OCI-LY1 (cell line): ENCODE data around the gene AOC3.

Experiments used
- H2AFZ ChIP-seq: fragments of 200-600 bp; sonication (generic), shearing (Covaris generic); 2 replicates; pipeline ENCODE4 v1.6.0; 2014; ENCODE audit warnings: antibody characterized with exemption, mild to moderate bottlenecking, low read length
- H3F3A ChIP-seq: fragments of 200-600 bp; sonication (generic), shearing (Covaris generic); 2 replicates; pipeline ENCODE4 v1.6.0; 2014; ENCODE audit warnings: mild to moderate bottlenecking, antibody characterized with exemption, low read length, moderate library complexity; ENCODE audit not compliant: insufficient read depth
- H3K27ac ChIP-seq: fragments of 200-600 bp; sonication (generic); 2 replicates; pipeline ENCODE4 v1.5.1; 2014; ENCODE audit warnings: low read length, mixed run types, mild to moderate bottlenecking, low read depth; ENCODE audit not compliant: poor library complexity, severe bottlenecking
- H3K27me3 ChIP-seq: fragments of 200-600 bp; sonication (generic); 2 replicates; pipeline ENCODE4 v1.6.0; 2014; ENCODE audit warnings: antibody characterized with exemption, mild to moderate bottlenecking, low read length, moderate library complexity; ENCODE audit not compliant: insufficient read depth
- H3K36me3 ChIP-seq: fragments of 200-600 bp; sonication (generic); 2 replicates; pipeline ENCODE4 v1.6.1; 2014; ENCODE audit warnings: mild to moderate bottlenecking, antibody characterized with exemption, low read length, moderate library complexity, mixed read lengths; ENCODE audit not compliant: insufficient read depth
- H3K4me1 ChIP-seq: fragments of 200-600 bp; sonication (generic); 2 replicates; pipeline ENCODE4 v1.5.1; 2014; ENCODE audit warnings: mild to moderate bottlenecking, low read length, moderate library complexity; ENCODE audit not compliant: insufficient read depth, severe bottlenecking
- H3K4me2 ChIP-seq: fragments of 200-600 bp; sonication (generic), shearing (Covaris generic); 2 replicates; pipeline ENCODE4 v1.6.1; 2014; ENCODE audit warnings: low read length
- H3K4me3 ChIP-seq: fragments of 200-600 bp; sonication (generic); 2 replicates; pipeline ENCODE4 v1.5.1; 2014; ENCODE audit warnings: low read length, low read depth, mild to moderate bottlenecking, mixed read lengths; ENCODE audit not compliant: poor library complexity, severe bottlenecking
- H3K79me2 ChIP-seq: fragments of 200-600 bp; shearing (Covaris generic); 2 replicates; pipeline ENCODE4 v1.6.1; 2016; ENCODE audit warnings: mixed run types, low read length, mixed read lengths; ENCODE audit not compliant: insufficient read depth
- H3K9ac ChIP-seq: fragments of 200-600 bp; sonication (generic), shearing (Covaris generic); 2 replicates; pipeline ENCODE4 v1.6.1; 2014; ENCODE audit warnings: mild to moderate bottlenecking, low read length, mixed read lengths
- H3K9me2 ChIP-seq: fragments of 200-600 bp; sonication (generic), shearing (Covaris generic); 2 replicates; pipeline ENCODE4 v1.6.1; 2014; ENCODE audit warnings: low read depth, mild to moderate bottlenecking, low read length, mixed read lengths
- H3K9me3 ChIP-seq: fragments of 200-600 bp; shearing (Covaris generic); 2 replicates; pipeline ENCODE4 v1.6.1; 2014; ENCODE audit warnings: low read length, mixed read lengths
- H4K20me1 ChIP-seq: fragments of 200-600 bp; sonication (generic), shearing (Covaris generic); 2 replicates; pipeline ENCODE4 v1.6.0; 2016; ENCODE audit warnings: mild to moderate bottlenecking, low read length; ENCODE audit not compliant: insufficient read depth
- EZH2 ChIP-seq: fragments of 200-600 bp; sonication (generic), shearing (Covaris generic); IDR thresholded peaks from 2 replicates; pipeline ENCODE4 v1.8.0; 2017; ENCODE audit warnings: borderline replicate concordance, mixed run types, mild to moderate bottlenecking, antibody characterized with exemption, low read length, moderate library complexity, mixed read lengths
- TF ChIP-seq, protein P1 (sequence below): fragments of 200-600 bp; sonication (generic), shearing (Covaris generic); IDR thresholded peaks from 2 replicates; pipeline ENCODE4 v1.5.1; 2017; ENCODE audit warnings: mild to moderate bottlenecking, antibody characterized with exemption, low read length, moderate library complexity, mixed read lengths

AOC3 gene

DNA sequence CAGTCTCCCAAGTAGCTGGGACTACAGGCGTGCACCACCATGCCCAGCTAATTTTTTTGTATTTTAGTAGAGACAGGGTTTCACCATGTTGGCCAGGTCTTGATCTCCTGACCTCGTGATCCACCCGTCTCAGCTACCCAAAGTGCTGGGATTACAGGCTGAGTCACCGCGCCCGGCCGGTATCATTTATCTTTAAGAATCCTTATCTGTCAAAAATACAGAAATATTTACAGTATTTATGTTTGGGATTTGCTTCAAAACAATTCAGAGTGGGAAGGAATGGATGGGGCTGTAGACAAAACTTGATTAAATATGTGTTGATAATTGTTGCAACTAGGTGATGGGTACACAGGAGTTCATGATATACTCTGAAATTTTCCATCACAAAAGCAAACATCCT is 29.8 kb upstream of the AOC3 start:
- H3K9ac ChIP-seq = no peak overlapping the region
- no peak overlapping the region for H3K4me2 ChIP-seq
- no peak overlapping the region for H3K27ac ChIP-seq
- no peak overlapping the region for H3K4me3 ChIP-seq
- no peaks in the 10 kb centered on the region for H4K20me1 ChIP-seq
- H3F3A ChIP-seq = 0 out of 2 replicates have a peak, but pooled peaks cover 8% of the 10 kb centered on the region
- H3K27me3 ChIP-seq = no peaks in the 10 kb centered on the region
- H2AFZ ChIP-seq = no peak overlapping the region
- H3K9me2 ChIP-seq = no peaks in the 10 kb centered on the region
- TF ChIP-seq, protein P1, sequence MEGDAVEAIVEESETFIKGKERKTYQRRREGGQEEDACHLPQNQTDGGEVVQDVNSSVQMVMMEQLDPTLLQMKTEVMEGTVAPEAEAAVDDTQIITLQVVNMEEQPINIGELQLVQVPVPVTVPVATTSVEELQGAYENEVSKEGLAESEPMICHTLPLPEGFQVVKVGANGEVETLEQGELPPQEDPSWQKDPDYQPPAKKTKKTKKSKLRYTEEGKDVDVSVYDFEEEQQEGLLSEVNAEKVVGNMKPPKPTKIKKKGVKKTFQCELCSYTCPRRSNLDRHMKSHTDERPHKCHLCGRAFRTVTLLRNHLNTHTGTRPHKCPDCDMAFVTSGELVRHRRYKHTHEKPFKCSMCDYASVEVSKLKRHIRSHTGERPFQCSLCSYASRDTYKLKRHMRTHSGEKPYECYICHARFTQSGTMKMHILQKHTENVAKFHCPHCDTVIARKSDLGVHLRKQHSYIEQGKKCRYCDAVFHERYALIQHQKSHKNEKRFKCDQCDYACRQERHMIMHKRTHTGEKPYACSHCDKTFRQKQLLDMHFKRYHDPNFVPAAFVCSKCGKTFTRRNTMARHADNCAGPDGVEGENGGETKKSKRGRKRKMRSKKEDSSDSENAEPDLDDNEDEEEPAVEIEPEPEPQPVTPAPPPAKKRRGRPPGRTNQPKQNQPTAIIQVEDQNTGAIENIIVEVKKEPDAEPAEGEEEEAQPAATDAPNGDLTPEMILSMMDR = no peak
- no peak for TF ChIP-seq EZH2
- H3K9me3 ChIP-seq = no peaks in the 10 kb centered on the region
- H3K79me2 ChIP-seq = peaks cover 7% of the 10 kb centered on the region
- peaks cover 19% of the 10 kb centered on the region for H3K4me1 ChIP-seq
- peaks cover 50% of the 10 kb centered on the region for H3K36me3 ChIP-seq

DNA sequence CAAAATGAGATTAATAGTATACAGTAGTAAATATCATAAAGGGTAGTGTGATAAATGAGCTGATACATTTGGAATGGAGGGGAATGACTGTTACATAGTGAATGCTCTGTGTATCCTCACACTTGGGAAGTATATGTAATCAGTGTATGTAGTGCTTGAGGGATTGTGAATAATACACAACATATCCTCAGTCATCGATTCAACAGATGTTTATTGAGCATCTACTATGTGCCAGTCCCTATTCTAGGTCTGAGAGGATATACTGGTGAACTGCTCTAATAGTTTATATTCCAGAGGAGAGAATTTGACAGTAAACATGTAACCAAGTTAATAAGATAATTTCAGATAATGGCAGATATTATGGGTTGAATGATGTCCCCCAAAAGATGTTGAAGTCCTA is 23.5 kb upstream of the AOC3 start:
- H3K4me3 ChIP-seq = no peak overlapping the region
- no peak overlapping the region for H2AFZ ChIP-seq
- H3K4me1 ChIP-seq = peaks cover 24% of the 10 kb centered on the region
- H3F3A ChIP-seq = no peaks in the 10 kb centered on the region
- H4K20me1 ChIP-seq = no peaks in the 10 kb centered on the region
- no peak overlapping the region for H3K9ac ChIP-seq
- no peaks in the 10 kb centered on the region for H3K9me3 ChIP-seq
- no peak overlapping the region for H3K4me2 ChIP-seq
- H3K27ac ChIP-seq = no peak overlapping the region
- H3K27me3 ChIP-seq = no peaks in the 10 kb centered on the region
- peaks cover 7% of the 10 kb centered on the region for H3K79me2 ChIP-seq
- no peaks in the 10 kb centered on the region for H3K36me3 ChIP-seq
- H3K9me2 ChIP-seq = no peaks in the 10 kb centered on the region
- TF ChIP-seq, protein P1 = no peak
- no peak for TF ChIP-seq EZH2

DNA sequence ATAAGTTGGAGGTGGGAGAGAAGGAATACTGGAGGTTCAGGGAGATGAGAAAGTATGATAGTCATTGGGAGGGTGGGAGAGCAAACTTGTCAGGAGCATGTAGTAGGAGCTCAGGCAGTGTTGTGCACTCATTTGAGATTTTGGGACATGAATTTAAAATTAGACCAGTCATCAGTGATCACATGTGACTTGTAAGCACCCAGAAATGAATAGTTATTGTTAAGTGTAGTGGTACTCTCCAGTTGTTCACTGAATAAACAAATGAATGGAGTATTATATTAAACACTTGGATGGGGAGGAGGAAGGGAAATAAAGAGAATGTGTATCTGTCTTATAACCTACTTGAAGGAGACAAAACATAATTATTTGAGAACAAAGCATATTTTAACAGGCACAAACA is 20.0 kb upstream of the AOC3 start:
- no peak overlapping the region for H2AFZ ChIP-seq
- TF ChIP-seq EZH2 = no peak

DNA sequence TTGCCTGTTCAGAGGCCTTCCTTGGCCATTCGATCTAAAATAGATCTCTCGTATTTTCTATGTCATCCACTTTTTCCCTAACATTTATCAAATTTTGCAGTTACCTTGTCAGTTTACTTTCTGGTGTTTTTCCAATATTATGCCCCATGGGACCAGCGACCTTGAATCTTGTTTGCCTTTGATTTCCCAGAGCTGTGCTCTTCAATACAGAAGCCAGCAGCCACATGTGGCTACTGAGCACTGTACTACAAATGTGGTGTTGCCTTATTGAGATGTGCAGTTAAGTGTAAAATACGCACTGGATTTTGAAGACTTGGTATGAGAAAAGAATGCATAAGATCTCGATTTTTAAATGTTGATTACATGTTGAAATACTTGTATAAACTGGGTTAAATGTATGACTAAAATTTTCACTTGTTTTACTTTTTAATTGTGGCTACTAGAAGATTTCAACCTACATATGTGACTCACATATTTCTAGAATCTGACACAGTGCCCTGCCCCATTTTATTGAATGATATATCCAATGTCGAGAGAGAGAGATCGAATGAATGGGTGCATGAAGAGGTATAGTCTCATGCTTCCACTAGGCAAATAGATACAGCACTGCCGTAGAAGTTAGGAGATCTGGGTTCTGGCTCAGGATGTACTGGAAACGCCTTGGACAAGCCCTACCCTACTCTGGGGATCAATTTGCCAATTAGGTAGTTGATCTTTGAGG is 18.6 kb upstream of the AOC3 start:
- Histone ChIP-seq H3K27me3 (no peaks in the 10 kb centered on the region), H3K4me3 (peak overlapping the region; percentile 87), H3K9ac (peak overlapping the region; percentile 95), H3F3A (no peaks in the 10 kb centered on the region), H3K27ac (peak overlapping the region; percentile 47), H3K36me3 (peaks cover 29% of the 10 kb centered on the region), H3K9me3 (no peaks in the 10 kb centered on the region), H3K4me1 (peaks cover 21% of the 10 kb centered on the region), H3K79me2 (peaks cover 18% of the 10 kb centered on the region), H4K20me1 (no peaks in the 10 kb centered on the region), H2AFZ (no peak overlapping the region), H3K9me2 (no peaks in the 10 kb centered on the region), H3K4me2 (peak overlapping the region; percentile 93)
- TF ChIP-seq, protein P1 = no peak
- no peak for TF ChIP-seq EZH2

More for the DNA sequence above, 20.0 kb upstream of the AOC3 start:
- no peaks in the 10 kb centered on the region for H4K20me1 ChIP-seq
- H3K36me3 ChIP-seq = peaks cover 17% of the 10 kb centered on the region
- no peaks in the 10 kb centered on the region for H3K9me2 ChIP-seq
- H3K9ac ChIP-seq = no peak overlapping the region
- no peaks in the 10 kb centered on the region for H3K27me3 ChIP-seq
- H3K9me3 ChIP-seq = no peaks in the 10 kb centered on the region
- no peak overlapping the region for H3K27ac ChIP-seq
- no peak overlapping the region for H3K4me3 ChIP-seq
- H3K4me2 ChIP-seq = no peak overlapping the region
- H3K4me1 ChIP-seq = peaks cover 21% of the 10 kb centered on the region
- no peaks in the 10 kb centered on the region for H3F3A ChIP-seq
- H3K79me2 ChIP-seq = peaks cover 18% of the 10 kb centered on the region
